Natural killer cell (primary cell): ENCODE results near the gene NSD2. TPM values are rescaled to one million over a fixed set of nuclear protein-coding genes. Genes with fewer than 3 reads are reported as not detected.
"Not testable (repeated sequence)": the region's sequence is repeated elsewhere in the genome, so short reads cannot be mapped to it uniquely, and the experiment has no call there.

ENCODE experiments used
- ATAC-seq, 3 donors: fragments of 150-1000 bp in 2 of 3; fragments of 200-7000 bp in 1 of 3; cut with Tn5 transposase; 1 replicate in 1 of 3; 2 replicates in 2 of 3; pipeline ENCODE4 v1.10.0; 2021; ENCODE audit warnings: mild to moderate bottlenecking in 2 of 3, moderate library complexity in 2 of 3
- DNase-seq, 2 donors: peaks; one replicate each; pipeline versions ENCODE4 v3.0.0 to v3.0.0-alpha.2; 2013 to 2021; ENCODE audit warnings: mixed read lengths in 1 of 2
- H3K27ac ChIP-seq: one replicate; pipeline ENCODE4 v1.5.1; 2013; ENCODE audit warnings: mild to moderate bottlenecking, low read length
- H3K27me3 ChIP-seq: one replicate; pipeline ENCODE4 v1.6.1; 2013; ENCODE audit warnings: low read length; ENCODE audit not compliant: control insufficient read depth, insufficient read depth
- H3K36me3 ChIP-seq: one replicate; pipeline ENCODE4 v1.6.1; 2013; ENCODE audit warnings: low read length; ENCODE audit not compliant: control insufficient read depth, insufficient read depth
- H3K4me1 ChIP-seq: one replicate; pipeline ENCODE4 v1.6.1; 2013; ENCODE audit warnings: low read length; ENCODE audit not compliant: control insufficient read depth, insufficient read depth
- H3K4me3 ChIP-seq: one replicate; pipeline ENCODE4 v1.5.1; 2013; ENCODE audit warnings: low read length
- H3K9me3 ChIP-seq: one replicate; pipeline ENCODE4 v1.6.1; 2013; ENCODE audit warnings: low read length; ENCODE audit not compliant: control insufficient read depth, insufficient read depth
- H3K27ac Mint-ChIP-seq, 2 donors: one replicate each; pipeline ENCODE4 v1.8.0; 2022; ENCODE audit warnings: mild to moderate bottlenecking in 2 of 2, mixed read lengths in 2 of 2, moderate library complexity in 1 of 2
- H3K27me3 Mint-ChIP-seq, 2 donors: one replicate each; pipeline ENCODE4 v1.8.0; 2022; ENCODE audit warnings: low read depth in 2 of 2, mixed read lengths in 2 of 2
- H3K36me3 Mint-ChIP-seq: one replicate; pipeline ENCODE4 v1.8.0; 2022; ENCODE audit warnings: mixed read lengths
- H3K4me1 Mint-ChIP-seq, 2 donors: one replicate each; pipeline ENCODE4 v1.8.0; 2022; ENCODE audit warnings: mixed read lengths in 2 of 2
- H3K4me3 Mint-ChIP-seq: one replicate; pipeline ENCODE4 v1.8.0; 2022; ENCODE audit warnings: mild to moderate bottlenecking, moderate library complexity, mixed read lengths
- H3K9me3 Mint-ChIP-seq, 2 donors: one replicate each; pipeline ENCODE4 v1.8.0; 2022; ENCODE audit warnings: mixed read lengths in 2 of 2
- WGBS: methylation state at CpG from one replicate; pipeline ENCODE4 v1.1.7; 2013; ENCODE audit warnings: missing lambda C conversion rate; ENCODE audit not compliant: insufficient coverage; 5-methylcytosine and 5-hydroxymethylcytosine counted together
- intact Hi-C: fragments of 100-400 bp; cut with micrococcal nuclease; formaldehyde crosslinking; loops from one replicate; pipeline ENCODE4 v1.14.2; 2022
- total RNA-seq, 4 donors: library from RNA; stranded (reverse); fragments of 120-200 nt in 1 of 4; gene quantifications; one replicate each; pipeline versions ENCODE4 v1.2.3 to v1.2.4, GENCODE V29; 2013 to 2022
- TF ChIP-seq, protein P1 (sequence below): fragments of 200-600 bp; IDR thresholded peaks from one replicate; pipeline ENCODE4 v1.8.0; 2022; ENCODE audit warnings: antibody characterized with exemption

The NSD2 gene
- total RNA-seq, 3 donors from 2014 or later (not counting 1 experiment from before 2014, with no cell fraction given), result 36.4 to 51.0 (median 48.3) TPM

DNA sequence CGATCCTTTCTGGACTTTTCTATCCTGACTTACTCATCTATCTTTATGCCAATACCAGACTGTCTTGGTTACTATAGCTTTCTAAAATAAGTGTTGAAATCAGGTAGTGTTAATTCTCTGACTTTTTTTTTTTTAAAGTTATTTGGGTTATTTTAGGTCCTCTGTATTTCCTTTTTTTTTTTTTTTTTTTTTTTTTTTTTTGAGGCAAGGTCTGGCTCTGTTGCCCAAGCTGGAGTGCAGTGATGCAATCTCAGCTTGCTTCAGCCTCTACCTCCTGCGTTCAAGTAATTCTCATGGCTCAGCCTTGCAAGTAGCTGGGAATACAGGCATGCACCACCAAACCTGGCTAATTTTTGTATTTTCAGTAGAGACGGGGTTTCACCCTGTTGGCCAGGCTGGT is 140.4 kb downstream of the NSD2 start:
- no peaks in the 10 kb centered on the region for H3K9me3 Mint-ChIP-seq
- H3K27ac ChIP-seq, result no peak overlapping the region
- peaks cover 22% of the 10 kb centered on the region for H3K4me1 ChIP-seq
- no peaks in the 10 kb centered on the region for H3K27me3 ChIP-seq
- H3K4me3 ChIP-seq, result no peak overlapping the region
- no peak for ATAC-seq
- TF ChIP-seq, protein P1, sequence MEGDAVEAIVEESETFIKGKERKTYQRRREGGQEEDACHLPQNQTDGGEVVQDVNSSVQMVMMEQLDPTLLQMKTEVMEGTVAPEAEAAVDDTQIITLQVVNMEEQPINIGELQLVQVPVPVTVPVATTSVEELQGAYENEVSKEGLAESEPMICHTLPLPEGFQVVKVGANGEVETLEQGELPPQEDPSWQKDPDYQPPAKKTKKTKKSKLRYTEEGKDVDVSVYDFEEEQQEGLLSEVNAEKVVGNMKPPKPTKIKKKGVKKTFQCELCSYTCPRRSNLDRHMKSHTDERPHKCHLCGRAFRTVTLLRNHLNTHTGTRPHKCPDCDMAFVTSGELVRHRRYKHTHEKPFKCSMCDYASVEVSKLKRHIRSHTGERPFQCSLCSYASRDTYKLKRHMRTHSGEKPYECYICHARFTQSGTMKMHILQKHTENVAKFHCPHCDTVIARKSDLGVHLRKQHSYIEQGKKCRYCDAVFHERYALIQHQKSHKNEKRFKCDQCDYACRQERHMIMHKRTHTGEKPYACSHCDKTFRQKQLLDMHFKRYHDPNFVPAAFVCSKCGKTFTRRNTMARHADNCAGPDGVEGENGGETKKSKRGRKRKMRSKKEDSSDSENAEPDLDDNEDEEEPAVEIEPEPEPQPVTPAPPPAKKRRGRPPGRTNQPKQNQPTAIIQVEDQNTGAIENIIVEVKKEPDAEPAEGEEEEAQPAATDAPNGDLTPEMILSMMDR, result no peak
- H3K36me3 Mint-ChIP-seq, result no peaks in the 10 kb centered on the region
- H3K27me3 Mint-ChIP-seq, result peaks cover 8 to 14% of the 10 kb centered on the region in 2 donors
- 92% methylated on average over 3 of the region's 3 CpGs for WGBS
- intact Hi-C loops, result no loop called here
- H3K36me3 ChIP-seq, result no peaks in the 10 kb centered on the region
- H3K9me3 ChIP-seq, result no peaks in the 10 kb centered on the region
- H3K27ac Mint-ChIP-seq, result no peak overlapping the region
- no peak overlapping the region for H3K4me3 Mint-ChIP-seq
- no peak for DNase-seq
- peaks cover 22 to 23% of the 10 kb centered on the region in 2 donors for H3K4me1 Mint-ChIP-seq

DNA sequence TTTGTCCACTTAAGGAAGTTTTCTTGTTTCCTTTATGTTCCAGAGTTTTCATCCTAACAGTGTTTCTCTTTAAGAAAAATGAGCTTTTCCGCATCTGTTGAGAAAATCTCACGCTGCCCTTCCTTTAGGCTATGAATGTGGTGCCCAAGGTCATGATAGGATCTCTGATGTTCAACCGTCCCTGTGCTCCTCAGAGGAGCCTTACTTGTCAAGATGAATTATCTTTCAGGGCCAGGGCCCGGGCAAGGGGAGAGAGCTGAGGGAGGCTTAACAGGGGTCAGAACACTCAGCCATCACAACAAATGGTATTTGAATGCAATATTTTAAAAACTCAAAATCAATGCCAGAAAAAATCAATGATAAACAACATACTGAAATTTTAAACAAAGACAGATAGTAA is 143.8 kb downstream of the NSD2 start:
- no peaks in the 10 kb centered on the region for H3K9me3 Mint-ChIP-seq
- Histone ChIP-seq H3K27me3 (no peaks in the 10 kb centered on the region), H3K4me3 (no peak overlapping the region), H3K36me3 (no peaks in the 10 kb centered on the region), H3K4me1 (peaks cover 5% of the 10 kb centered on the region), H3K9me3 (no peaks in the 10 kb centered on the region), H3K27ac (no peak overlapping the region)
- H3K4me1 Mint-ChIP-seq, result peaks cover 4 to 7% of the 10 kb centered on the region in 2 donors
- no peak overlapping the region for H3K4me3 Mint-ChIP-seq
- H3K27ac Mint-ChIP-seq, result no peak overlapping the region
- ATAC-seq (no peak), DNase-seq (no peak)
- H3K36me3 Mint-ChIP-seq, result no peaks in the 10 kb centered on the region
- 91% methylated on average over 4 of the region's 4 CpGs for WGBS
- peaks cover 11 to 22% of the 10 kb centered on the region in 2 donors for H3K27me3 Mint-ChIP-seq
- intact Hi-C loops, result no loop called here
- TF ChIP-seq, protein P1, result no peak

DNA sequence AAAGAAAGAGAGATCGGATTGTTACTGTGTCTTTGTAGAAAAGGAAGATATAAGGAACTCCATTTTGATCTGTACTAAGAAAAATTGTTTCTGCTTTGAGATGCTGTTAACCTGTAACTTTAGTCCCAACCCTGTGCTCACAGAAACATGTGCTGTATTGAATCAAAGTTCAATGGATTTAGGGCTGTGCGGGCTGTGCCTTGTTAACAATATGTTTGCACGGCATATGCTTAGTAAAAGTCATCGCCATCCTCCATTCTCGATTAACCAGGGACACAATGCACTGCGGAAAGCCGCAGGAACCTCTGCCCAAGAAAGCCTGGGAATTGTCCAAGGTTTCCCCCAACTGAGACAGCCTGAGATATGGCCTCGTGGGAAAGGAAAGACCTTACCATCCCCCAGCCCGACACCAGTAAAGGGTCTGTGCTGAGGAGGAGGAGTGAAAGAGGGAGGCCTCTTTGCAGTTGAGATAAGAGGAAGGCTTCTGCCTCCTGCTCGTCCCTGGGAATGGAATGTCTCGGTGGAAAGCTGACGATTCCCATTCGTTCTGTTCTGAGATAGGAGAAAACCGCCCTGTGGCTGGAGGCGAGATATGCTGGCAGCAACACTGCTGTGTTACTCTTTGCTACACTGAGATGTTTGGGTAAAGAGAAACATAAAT is 150.3 kb downstream of the NSD2 start:
- H3K4me3 Mint-ChIP-seq, H3K36me3 Mint-ChIP-seq, H3K9me3 Mint-ChIP-seq, H3K27ac Mint-ChIP-seq, H3K9me3 ChIP-seq, H3K4me1 Mint-ChIP-seq, DNase-seq, H3K27me3 ChIP-seq, H3K4me1 ChIP-seq, intact Hi-C loops, ATAC-seq, H3K36me3 ChIP-seq, H3K27ac ChIP-seq, H3K4me3 ChIP-seq: not testable (repeated sequence)
- 30% methylated on average over 15 of the region's 15 CpGs for WGBS
- peaks cover 41 to 47% of the 10 kb centered on the region in 2 donors for H3K27me3 Mint-ChIP-seq

DNA sequence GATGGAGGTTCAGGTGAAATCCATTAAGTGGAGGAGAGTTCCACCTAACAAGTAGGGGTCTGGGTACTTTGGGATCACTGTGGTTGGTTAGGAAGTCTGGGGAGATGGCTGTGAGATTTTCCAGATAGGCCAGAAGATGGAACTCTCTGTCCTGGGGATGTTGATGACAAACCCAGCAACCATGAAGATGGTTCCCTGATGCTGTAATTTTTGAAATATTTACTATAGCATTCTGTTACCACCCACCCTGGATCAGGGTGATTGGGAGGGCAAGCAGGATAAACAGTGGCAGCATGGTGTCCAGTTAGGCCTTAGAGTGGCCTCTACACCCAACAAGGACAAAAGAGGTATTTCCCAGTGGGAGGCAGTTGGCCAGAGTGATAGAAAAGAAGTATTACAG is 153.5 kb downstream of the NSD2 start:
- TF ChIP-seq, protein P1, result no peak
- ATAC-seq, result no peak
- Histone ChIP-seq H3K4me1 (no peaks in the 10 kb centered on the region), H3K4me3 (no peak overlapping the region), H3K9me3 (no peaks in the 10 kb centered on the region), H3K27ac (no peak overlapping the region), H3K27me3 (no peaks in the 10 kb centered on the region), H3K36me3 (no peaks in the 10 kb centered on the region)
- no peak for DNase-seq
- H3K9me3 Mint-ChIP-seq, result no peaks in the 10 kb centered on the region
- no peak overlapping the region for H3K4me3 Mint-ChIP-seq
- H3K27ac Mint-ChIP-seq, result no peak overlapping the region
- no peaks in the 10 kb centered on the region for H3K36me3 Mint-ChIP-seq
- intact Hi-C loops, result no loop called here
- H3K27me3 Mint-ChIP-seq, result peaks cover 44 to 69% of the 10 kb centered on the region in 2 donors
- H3K4me1 Mint-ChIP-seq, result peaks cover 0 to 6% of the 10 kb centered on the region in 2 donors
